ENCODE data around the gene MYO1B. TPM values are rescaled to one million over a fixed set of nuclear protein-coding genes. Genes with fewer than 3 reads are reported as not detected.
"Not testable (repeated sequence)": the region's sequence is repeated elsewhere in the genome, so short reads cannot be mapped to it uniquely, and the experiment has no call there.

The MYO1B gene
- total and polyA plus RNA-seq, 10 of the 15 experiments (the other 5 are each of a cell fraction or from before 2014, with no cell fraction given), result 0.10 to 4.2 (median 1.6) TPM

DNA sequence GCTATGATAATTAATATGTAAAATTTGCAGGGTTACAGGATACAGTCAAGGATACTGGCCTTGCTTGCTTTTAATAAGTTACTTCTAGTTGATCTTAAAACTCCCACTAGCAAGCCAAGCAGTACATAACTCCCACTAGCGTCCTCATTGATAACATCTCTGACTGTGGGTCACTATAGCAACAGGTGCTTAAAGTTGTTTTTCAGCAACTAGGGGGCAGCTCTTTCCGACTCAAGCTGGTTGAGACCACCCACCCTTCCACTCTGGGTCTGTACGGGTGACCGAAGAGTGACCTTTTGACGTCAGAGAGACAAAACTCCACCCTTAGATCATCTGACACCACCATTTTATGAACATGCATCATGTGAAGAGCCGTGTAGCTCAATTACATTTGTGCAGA, 208.6 kb downstream of the MYO1B start (continued):
- TF ChIP-seq, protein P1, sequence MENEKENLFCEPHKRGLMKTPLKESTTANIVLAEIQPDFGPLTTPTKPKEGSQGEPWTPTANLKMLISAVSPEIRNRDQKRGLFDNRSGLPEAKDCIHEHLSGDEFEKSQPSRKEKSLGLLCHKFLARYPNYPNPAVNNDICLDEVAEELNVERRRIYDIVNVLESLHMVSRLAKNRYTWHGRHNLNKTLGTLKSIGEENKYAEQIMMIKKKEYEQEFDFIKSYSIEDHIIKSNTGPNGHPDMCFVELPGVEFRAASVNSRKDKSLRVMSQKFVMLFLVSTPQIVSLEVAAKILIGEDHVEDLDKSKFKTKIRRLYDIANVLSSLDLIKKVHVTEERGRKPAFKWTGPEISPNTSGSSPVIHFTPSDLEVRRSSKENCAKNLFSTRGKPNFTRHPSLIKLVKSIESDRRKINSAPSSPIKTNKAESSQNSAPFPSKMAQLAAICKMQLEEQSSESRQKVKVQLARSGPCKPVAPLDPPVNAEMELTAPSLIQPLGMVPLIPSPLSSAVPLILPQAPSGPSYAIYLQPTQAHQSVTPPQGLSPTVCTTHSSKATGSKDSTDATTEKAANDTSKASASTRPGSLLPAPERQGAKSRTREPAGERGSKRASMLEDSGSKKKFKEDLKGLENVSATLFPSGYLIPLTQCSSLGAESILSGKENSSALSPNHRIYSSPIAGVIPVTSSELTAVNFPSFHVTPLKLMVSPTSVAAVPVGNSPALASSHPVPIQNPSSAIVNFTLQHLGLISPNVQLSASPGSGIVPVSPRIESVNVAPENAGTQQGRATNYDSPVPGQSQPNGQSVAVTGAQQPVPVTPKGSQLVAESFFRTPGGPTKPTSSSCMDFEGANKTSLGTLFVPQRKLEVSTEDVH (IDR thresholded peaks at IDR 0.05; ENCODE audit: low read depth, partially characterized antibody), result no peak
- TF ChIP-seq, protein P2, sequence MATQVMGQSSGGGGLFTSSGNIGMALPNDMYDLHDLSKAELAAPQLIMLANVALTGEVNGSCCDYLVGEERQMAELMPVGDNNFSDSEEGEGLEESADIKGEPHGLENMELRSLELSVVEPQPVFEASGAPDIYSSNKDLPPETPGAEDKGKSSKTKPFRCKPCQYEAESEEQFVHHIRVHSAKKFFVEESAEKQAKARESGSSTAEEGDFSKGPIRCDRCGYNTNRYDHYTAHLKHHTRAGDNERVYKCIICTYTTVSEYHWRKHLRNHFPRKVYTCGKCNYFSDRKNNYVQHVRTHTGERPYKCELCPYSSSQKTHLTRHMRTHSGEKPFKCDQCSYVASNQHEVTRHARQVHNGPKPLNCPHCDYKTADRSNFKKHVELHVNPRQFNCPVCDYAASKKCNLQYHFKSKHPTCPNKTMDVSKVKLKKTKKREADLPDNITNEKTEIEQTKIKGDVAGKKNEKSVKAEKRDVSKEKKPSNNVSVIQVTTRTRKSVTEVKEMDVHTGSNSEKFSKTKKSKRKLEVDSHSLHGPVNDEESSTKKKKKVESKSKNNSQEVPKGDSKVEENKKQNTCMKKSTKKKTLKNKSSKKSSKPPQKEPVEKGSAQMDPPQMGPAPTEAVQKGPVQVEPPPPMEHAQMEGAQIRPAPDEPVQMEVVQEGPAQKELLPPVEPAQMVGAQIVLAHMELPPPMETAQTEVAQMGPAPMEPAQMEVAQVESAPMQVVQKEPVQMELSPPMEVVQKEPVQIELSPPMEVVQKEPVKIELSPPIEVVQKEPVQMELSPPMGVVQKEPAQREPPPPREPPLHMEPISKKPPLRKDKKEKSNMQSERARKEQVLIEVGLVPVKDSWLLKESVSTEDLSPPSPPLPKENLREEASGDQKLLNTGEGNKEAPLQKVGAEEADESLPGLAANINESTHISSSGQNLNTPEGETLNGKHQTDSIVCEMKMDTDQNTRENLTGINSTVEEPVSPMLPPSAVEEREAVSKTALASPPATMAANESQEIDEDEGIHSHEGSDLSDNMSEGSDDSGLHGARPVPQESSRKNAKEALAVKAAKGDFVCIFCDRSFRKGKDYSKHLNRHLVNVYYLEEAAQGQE (IDR thresholded peaks at IDR 0.05; ENCODE audit: low read depth, low read length), result no peak
- TF ChIP-seq FOS (IDR thresholded peaks at IDR 0.05; ENCODE audit: borderline replicate concordance, extremely low read depth, insufficient read length), result no peak
- TF ChIP-seq PML (IDR thresholded peaks at IDR 0.05; ENCODE audit: low read length), result no peak
- TF ChIP-seq SRF (IDR thresholded peaks at IDR 0.05; ENCODE audit: low read depth in 2 of 2, low read length in 2 of 2), result no peak
- no peak for TF ChIP-seq NBN (IDR thresholded peaks at IDR 0.05)
- no peak for TF ChIP-seq TCF3 (IDR thresholded peaks at IDR 0.05; ENCODE audit: borderline replicate concordance, insufficient read depth, low read depth, low read length)
- TF ChIP-seq PAX8 (IDR thresholded peaks at IDR 0.05), result no peak
- TF ChIP-seq ZNF622 (IDR thresholded peaks at IDR 0.05), result no peak
- TF ChIP-seq, protein P3, sequence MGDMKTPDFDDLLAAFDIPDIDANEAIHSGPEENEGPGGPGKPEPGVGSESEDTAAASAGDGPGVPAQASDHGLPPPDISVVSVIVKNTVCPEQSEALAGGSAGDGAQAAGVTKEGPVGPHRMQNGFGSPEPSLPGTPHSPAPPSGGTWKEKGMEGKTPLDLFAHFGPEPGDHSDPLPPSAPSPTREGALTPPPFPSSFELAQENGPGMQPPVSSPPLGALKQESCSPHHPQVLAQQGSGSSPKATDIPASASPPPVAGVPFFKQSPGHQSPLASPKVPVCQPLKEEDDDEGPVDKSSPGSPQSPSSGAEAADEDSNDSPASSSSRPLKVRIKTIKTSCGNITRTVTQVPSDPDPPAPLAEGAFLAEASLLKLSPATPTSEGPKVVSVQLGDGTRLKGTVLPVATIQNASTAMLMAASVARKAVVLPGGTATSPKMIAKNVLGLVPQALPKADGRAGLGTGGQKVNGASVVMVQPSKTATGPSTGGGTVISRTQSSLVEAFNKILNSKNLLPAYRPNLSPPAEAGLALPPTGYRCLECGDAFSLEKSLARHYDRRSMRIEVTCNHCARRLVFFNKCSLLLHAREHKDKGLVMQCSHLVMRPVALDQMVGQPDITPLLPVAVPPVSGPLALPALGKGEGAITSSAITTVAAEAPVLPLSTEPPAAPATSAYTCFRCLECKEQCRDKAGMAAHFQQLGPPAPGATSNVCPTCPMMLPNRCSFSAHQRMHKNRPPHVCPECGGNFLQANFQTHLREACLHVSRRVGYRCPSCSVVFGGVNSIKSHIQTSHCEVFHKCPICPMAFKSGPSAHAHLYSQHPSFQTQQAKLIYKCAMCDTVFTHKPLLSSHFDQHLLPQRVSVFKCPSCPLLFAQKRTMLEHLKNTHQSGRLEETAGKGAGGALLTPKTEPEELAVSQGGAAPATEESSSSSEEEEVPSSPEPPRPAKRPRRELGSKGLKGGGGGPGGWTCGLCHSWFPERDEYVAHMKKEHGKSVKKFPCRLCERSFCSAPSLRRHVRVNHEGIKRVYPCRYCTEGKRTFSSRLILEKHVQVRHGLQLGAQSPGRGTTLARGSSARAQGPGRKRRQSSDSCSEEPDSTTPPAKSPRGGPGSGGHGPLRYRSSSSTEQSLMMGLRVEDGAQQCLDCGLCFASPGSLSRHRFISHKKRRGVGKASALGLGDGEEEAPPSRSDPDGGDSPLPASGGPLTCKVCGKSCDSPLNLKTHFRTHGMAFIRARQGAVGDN (IDR thresholded peaks at IDR 0.05), result no peak
- TF ChIP-seq SP1 (IDR thresholded peaks at IDR 0.05; ENCODE audit: low read depth, low read length), result no peak

DNA sequence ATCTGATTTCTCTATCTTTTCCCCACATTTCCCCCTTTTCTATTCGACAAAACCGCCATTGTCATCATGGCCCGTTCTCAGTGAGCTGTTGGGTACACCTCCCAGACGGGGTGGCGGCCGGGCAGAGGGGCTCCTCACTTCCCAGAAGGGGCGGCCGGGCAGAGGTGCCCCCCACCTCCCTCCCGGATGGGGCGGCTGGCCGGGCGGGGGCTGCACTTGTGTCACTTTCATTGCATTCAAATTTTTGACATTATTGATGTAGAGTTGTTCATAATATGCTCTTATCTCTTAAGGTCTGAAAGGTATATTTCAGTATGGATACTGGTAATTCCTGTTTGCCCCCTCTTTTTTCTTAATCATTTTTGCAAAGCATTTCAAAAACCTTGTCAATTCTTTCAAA, 211.3 kb downstream of the MYO1B start:
- DNase-seq (ENCODE audit: low read depth, low spot score); H3K4me3 ChIP-seq; FAIRE-seq; RAD21 ChIA-PET (ENCODE audit: unreplicated experiment); BruUV-seq (replicated peaks); POLR2A ChIA-PET; CTCF ChIA-PET; in situ Hi-C loops (cut with MboI); H3K4me2 ChIP-seq (ENCODE audit: control insufficient read depth, insufficient read depth); H2AFZ ChIP-seq (ENCODE audit: control insufficient read depth, low read depth, low read length); H3K27ac ChIP-seq (ENCODE audit: control insufficient read depth, insufficient read depth); SMC1A ChIA-PET (ENCODE audit: uncharacterized antibody, unreplicated experiment); ATAC-seq; H3K9me3 ChIP-seq (replicated peaks; ENCODE audit: control insufficient read depth, insufficient read depth, low read length); H3K27me3 ChIP-seq (replicated peaks in 1 of 2; ENCODE audit: control insufficient read depth in 2 of 2, insufficient read depth in 2 of 2, low read length in 1 of 2); H3K79me2 ChIP-seq (ENCODE audit: control insufficient read depth, insufficient read depth, low read length); H3K9ac ChIP-seq (ENCODE audit: control insufficient read depth, insufficient read depth, low read length); H4K20me1 ChIP-seq (ENCODE audit: control insufficient read depth, insufficient read depth); intact Hi-C loops (cut with micrococcal nuclease; ENCODE audit: unreplicated experiment); H3K36me3 ChIP-seq (ENCODE audit: control insufficient read depth in 2 of 2, insufficient read depth in 2 of 2, low read length in 1 of 2); H3K4me1 ChIP-seq (ENCODE audit: control insufficient read depth, insufficient read depth, low read length): not testable (repeated sequence)
- 61% methylated on average over 6 of the region's 12 CpGs for WGBS (ENCODE audit: insufficient coverage, insufficient replicate concordance, low lambda C conversion rate, missing lambda C conversion rate)

Data from GM12878 (cell line).